Duodenal mucosa (tissue), 2 donors: ENCODE results near the gene CAMTA1.

ENCODE experiments used
- H3K27ac ChIP-seq: one replicate; pipeline ENCODE4 v1.7.0; 2013; ENCODE audit warnings: low read depth, low read length
- H3K27me3 ChIP-seq, 2 donors: one replicate each; pipeline ENCODE4 v1.7.0; 2013; ENCODE audit warnings: low read length in 2 of 2, control low read depth in 1 of 2; ENCODE audit not compliant: insufficient read depth in 2 of 2, control insufficient read depth in 1 of 2
- H3K36me3 ChIP-seq, 2 donors: one replicate each; pipeline ENCODE4 v1.7.0; 2013; ENCODE audit warnings: low read length in 2 of 2, control low read depth in 1 of 2; ENCODE audit not compliant: insufficient read depth in 2 of 2, control insufficient read depth in 1 of 2
- H3K4me1 ChIP-seq, 2 donors: one replicate each; pipeline ENCODE4 v1.7.0; 2013; ENCODE audit warnings: low read length in 2 of 2, control low read depth in 1 of 2; ENCODE audit not compliant: insufficient read depth in 2 of 2, control insufficient read depth in 1 of 2
- H3K4me3 ChIP-seq, 2 donors: one replicate each; pipeline ENCODE4 v1.7.0; 2013; ENCODE audit warnings: low read length in 2 of 2, low read depth in 1 of 2
- H3K9ac ChIP-seq, 2 donors: one replicate each; pipeline ENCODE4 v1.7.0; 2013; ENCODE audit warnings: low read length in 2 of 2, low read depth in 1 of 2
- H3K9me3 ChIP-seq, 2 donors: one replicate each; pipeline ENCODE4 v1.7.0; 2013; ENCODE audit warnings: low read length in 2 of 2, control low read depth in 1 of 2; ENCODE audit not compliant: control insufficient read depth in 1 of 2

CAMTA1 gene

GRCh38 chr1:7011826-7012225 is 226.6 kb downstream of the CAMTA1 start:
- Histone ChIP-seq H3K9me3 (no peaks in the 10 kb centered on the region), H3K36me3 (no peaks in the 10 kb centered on the region), H3K27me3 (no peaks in the 10 kb centered on the region), H3K9ac (no peak overlapping the region), H3K27ac (no peak overlapping the region), H3K4me1 (no peaks in the 10 kb centered on the region), H3K4me3 (no peak overlapping the region)

GRCh38 chr1:7012461-7012924 is 227.2 kb downstream of the CAMTA1 start:
- Histone ChIP-seq H3K27ac (no peak overlapping the region), H3K9me3 (no peaks in the 10 kb centered on the region), H3K27me3 (no peaks in the 10 kb centered on the region), H3K36me3 (no peaks in the 10 kb centered on the region), H3K9ac (no peak overlapping the region), H3K4me1 (no peaks in the 10 kb centered on the region), H3K4me3 (no peak overlapping the region)

- H3K27ac ChIP-seq, result no peak overlapping the region
- H3K4me1 ChIP-seq, result no peaks in the 10 kb centered on the region
- no peaks in the 10 kb centered on the region for H3K9me3 ChIP-seq
- no peak overlapping the region for H3K9ac ChIP-seq
- H3K4me3 ChIP-seq, result no peak overlapping the region
- no peaks in the 10 kb centered on the region for H3K27me3 ChIP-seq
- H3K36me3 ChIP-seq, result no peaks in the 10 kb centered on the region
Observed at GRCh38 chr1:7013833-7014639, 228.8 kb downstream of the CAMTA1 start.

GRCh38 chr1:7014640-7014930 is 229.3 kb downstream of the CAMTA1 start:
- Histone ChIP-seq H3K36me3 (no peaks in the 10 kb centered on the region), H3K27me3 (no peaks in the 10 kb centered on the region), H3K4me1 (peaks cover 0 to under 1% of the 10 kb centered on the region in 2 donors), H3K9me3 (no peaks in the 10 kb centered on the region), H3K27ac (no peak overlapping the region), H3K9ac (no peak overlapping the region), H3K4me3 (no peak overlapping the region)

GRCh38 chr1:7015022-7015421 is 229.8 kb downstream of the CAMTA1 start:
- no peak overlapping the region for H3K9ac ChIP-seq
- no peak overlapping the region for H3K27ac ChIP-seq
- peaks cover 0 to 4% of the 10 kb centered on the region in 2 donors for H3K4me1 ChIP-seq

GRCh38 chr1:7018351-7018750 is 233.1 kb downstream of the CAMTA1 start:
- peaks cover 0 to 4% of the 10 kb centered on the region in 2 donors for H3K4me1 ChIP-seq
- H3K27me3 ChIP-seq, result no peaks in the 10 kb centered on the region
- no peak overlapping the region for H3K9ac ChIP-seq
- no peaks in the 10 kb centered on the region for H3K36me3 ChIP-seq
- no peak overlapping the region for H3K4me3 ChIP-seq
- no peak overlapping the region for H3K27ac ChIP-seq
- H3K9me3 ChIP-seq, result no peaks in the 10 kb centered on the region

More at GRCh38 chr1:7015022-7015421, 229.8 kb downstream of the CAMTA1 start:
- Histone ChIP-seq H3K36me3 (no peaks in the 10 kb centered on the region), H3K9me3 (no peaks in the 10 kb centered on the region), H3K27me3 (no peaks in the 10 kb centered on the region), H3K4me3 (no peak overlapping the region)

- Histone ChIP-seq H3K27me3 (no peaks in the 10 kb centered on the region), H3K9ac (no peak overlapping the region)
Observed at GRCh38 chr1:7018826-7019225, 233.6 kb downstream of the CAMTA1 start.

GRCh38 chr1:7019510-7019909 is 234.3 kb downstream of the CAMTA1 start:
- Histone ChIP-seq H3K27me3 (no peaks in the 10 kb centered on the region), H3K4me3 (no peak overlapping the region), H3K9me3 (no peaks in the 10 kb centered on the region), H3K4me1 (peaks cover 0 to 4% of the 10 kb centered on the region in 2 donors), H3K27ac (no peak overlapping the region), H3K9ac (no peak overlapping the region), H3K36me3 (no peaks in the 10 kb centered on the region)

More at GRCh38 chr1:7018826-7019225, 233.6 kb downstream of the CAMTA1 start:
- no peaks in the 10 kb centered on the region for H3K36me3 ChIP-seq
- no peak overlapping the region for H3K27ac ChIP-seq
- no peak overlapping the region for H3K4me3 ChIP-seq
- peaks cover 0 to 4% of the 10 kb centered on the region in 2 donors for H3K4me1 ChIP-seq
- no peaks in the 10 kb centered on the region for H3K9me3 ChIP-seq

GRCh38 chr1:7022058-7022457 is 236.8 kb downstream of the CAMTA1 start:
- Histone ChIP-seq H3K27me3 (no peaks in the 10 kb centered on the region), H3K9me3 (no peaks in the 10 kb centered on the region), H3K4me3 (no peak overlapping the region), H3K27ac (no peak overlapping the region), H3K36me3 (no peaks in the 10 kb centered on the region), H3K4me1 (peaks cover 0 to 4% of the 10 kb centered on the region in 2 donors), H3K9ac (no peak overlapping the region)

GRCh38 chr1:7025013-7025412 is 239.8 kb downstream of the CAMTA1 start:
- H3K9ac ChIP-seq, result no peak overlapping the region
- H3K4me3 ChIP-seq, result no peak overlapping the region
- no peaks in the 10 kb centered on the region for H3K36me3 ChIP-seq
- no peak overlapping the region for H3K27ac ChIP-seq
- no peaks in the 10 kb centered on the region for H3K27me3 ChIP-seq
- no peaks in the 10 kb centered on the region for H3K9me3 ChIP-seq
- no peaks in the 10 kb centered on the region for H3K4me1 ChIP-seq
